ENCODE data around the gene ZNF385C.

- no peak for TF ChIP-seq KDM1A (IDR thresholded peaks at IDR 0.05; ENCODE audit: low read depth)
- no peak for TF ChIP-seq MAX (IDR thresholded peaks at IDR 0.05)
- no peak for TF ChIP-seq REST (IDR thresholded peaks at IDR 0.05)
- no peak for TF ChIP-seq PBX3 (IDR thresholded peaks at IDR 0.05)
- no peak for TF ChIP-seq MAFK (IDR thresholded peaks at IDR 0.05; ENCODE audit: partially characterized antibody)
These were observed 101.5 kb downstream of the ZNF385C start for GRCh38 chr17:41996855-41997164.
